Epithelial cell of prostate (primary cell): ENCODE measurements around the gene LNPK.
"Not testable (repeated sequence)": the region's sequence is repeated elsewhere in the genome, so short reads cannot be mapped to it uniquely, and the experiment has no call there.

Experiments
- DNase-seq: peaks from one replicate; pipeline ENCODE4 v3.0.0-alpha.2; 2011; ENCODE audit warnings: low read depth, low spot score
- H3K27ac ChIP-seq: fragments of 450-650 bp; 2 replicates; pipeline ENCODE4 v1.5.1; 2017; ENCODE audit warnings: mild to moderate bottlenecking

Gene LNPK

GRCh38 chr2:175913849-175914743, 88.0 kb downstream of the LNPK start:
- H3K27ac ChIP-seq, DNase-seq: not testable (repeated sequence)

GRCh38 chr2:175913267-175913666, 88.8 kb downstream of the LNPK start:
- not testable (repeated sequence) for H3K27ac ChIP-seq, DNase-seq

GRCh38 chr2:175904035-175904434, 98.0 kb downstream of the LNPK start:
- DNase-seq = no peak

GRCh38 chr2:175903384-175903936, 98.6 kb downstream of the LNPK start:
- DNase-seq = no peak
- H3K27ac ChIP-seq = no peak overlapping the region

More at GRCh38 chr2:175904035-175904434, 98.0 kb downstream of the LNPK start:
- H3K27ac ChIP-seq = no peak overlapping the region

- DNase-seq, H3K27ac ChIP-seq: not testable (repeated sequence)
Measured at GRCh38 chr2:175895957-175896356, 106.1 kb downstream of the LNPK start.

GRCh38 chr2:175892046-175892445, 110.0 kb downstream of the LNPK start:
- peak; percentile 1 for DNase-seq
- no peak overlapping the region for H3K27ac ChIP-seq

- no peak overlapping the region for H3K27ac ChIP-seq
- DNase-seq = no peak
Measured at GRCh38 chr2:175890636-175891242, 111.3 kb downstream of the LNPK start.

GRCh38 chr2:175889701-175890302, 112.3 kb downstream of the LNPK start:
- no peak for DNase-seq
- H3K27ac ChIP-seq = no peak overlapping the region

GRCh38 chr2:175887776-175888175, 114.3 kb downstream of the LNPK start:
- no peak overlapping the region for H3K27ac ChIP-seq
- no peak for DNase-seq

- no peak for DNase-seq
Measured at GRCh38 chr2:175884697-175885393, 117.2 kb downstream of the LNPK start.

GRCh38 chr2:175883586-175884194, 118.4 kb downstream of the LNPK start:
- no peak overlapping the region for H3K27ac ChIP-seq
- no peak for DNase-seq

More at GRCh38 chr2:175884697-175885393, 117.2 kb downstream of the LNPK start:
- H3K27ac ChIP-seq = no peak overlapping the region

GRCh38 chr2:175879679-175880078, 122.4 kb downstream of the LNPK start:
- no peak overlapping the region for H3K27ac ChIP-seq
- DNase-seq = no peak

GRCh38 chr2:175877845-175878544, 124.1 kb downstream of the LNPK start:
- H3K27ac ChIP-seq = no peak overlapping the region
- DNase-seq = no peak

- no peak overlapping the region for H3K27ac ChIP-seq
- no peak for DNase-seq
Measured at GRCh38 chr2:175874291-175874690, 127.8 kb downstream of the LNPK start.
